ENCODE results near the gene TMOD1.
"Not testable (repeated sequence)": the region's sequence is repeated elsewhere in the genome, so short reads cannot be mapped to it uniquely, and the experiment has no call there.

The TMOD1 gene

GRCh38 chr9:97565262-97565661, 63.8 kb downstream of the TMOD1 start:
- DNase-seq (ENCODE audit: low spot score), result no peak

- DNase-seq (ENCODE audit: low spot score), result peak; percentile 54
Measured at GRCh38 chr9:97567182-97567893, 65.9 kb downstream of the TMOD1 start.

- DNase-seq (ENCODE audit: low spot score), result peak; percentile 8
Measured at GRCh38 chr9:97567894-97568202, 66.4 kb downstream of the TMOD1 start.

- no peak for DNase-seq (ENCODE audit: low spot score)
Measured at GRCh38 chr9:97568461-97569275, 67.2 kb downstream of the TMOD1 start.

GRCh38 chr9:97570899-97571298, 69.4 kb downstream of the TMOD1 start:
- DNase-seq (ENCODE audit: low spot score), result peak; percentile 94

- DNase-seq (ENCODE audit: low spot score), result peak; percentile 25
Measured at GRCh38 chr9:97571664-97572063, 70.2 kb downstream of the TMOD1 start.

- DNase-seq (ENCODE audit: low spot score), result no peak
Measured at GRCh38 chr9:97572196-97572891, 70.9 kb downstream of the TMOD1 start.

- DNase-seq (ENCODE audit: low spot score), result no peak
Measured at GRCh38 chr9:97572892-97573365, 71.5 kb downstream of the TMOD1 start.

- no peak for DNase-seq (ENCODE audit: low spot score)
Measured at GRCh38 chr9:97573482-97574073, 72.1 kb downstream of the TMOD1 start.

GRCh38 chr9:97574101-97574571, 72.7 kb downstream of the TMOD1 start:
- not testable (repeated sequence) for DNase-seq (ENCODE audit: low spot score)

- not testable (repeated sequence) for DNase-seq (ENCODE audit: low spot score)
Measured at GRCh38 chr9:97574921-97575672, 73.6 kb downstream of the TMOD1 start.

- no peak for DNase-seq (ENCODE audit: low spot score)
Measured at GRCh38 chr9:97575673-97576200, 74.3 kb downstream of the TMOD1 start.

GRCh38 chr9:97577051-97577450, 75.6 kb downstream of the TMOD1 start:
- no peak for DNase-seq (ENCODE audit: low spot score)

- DNase-seq (ENCODE audit: low spot score), result peak; percentile 75
Measured at GRCh38 chr9:97578846-97579245, 77.4 kb downstream of the TMOD1 start.

- DNase-seq (ENCODE audit: low spot score), result no peak
Measured at GRCh38 chr9:97579914-97580313, 78.4 kb downstream of the TMOD1 start.

- DNase-seq (ENCODE audit: low spot score), result not testable (repeated sequence)
Measured at GRCh38 chr9:97581590-97581989, 80.1 kb downstream of the TMOD1 start.

GRCh38 chr9:97584778-97585177, 83.3 kb downstream of the TMOD1 start:
- DNase-seq (ENCODE audit: low spot score), result not testable (repeated sequence)

- DNase-seq (ENCODE audit: low spot score), result not testable (repeated sequence)
Measured at GRCh38 chr9:97586909-97587308, 85.4 kb downstream of the TMOD1 start.

- no peak for DNase-seq (ENCODE audit: low spot score)
Measured at GRCh38 chr9:97591535-97591934, 90.1 kb downstream of the TMOD1 start.

GRCh38 chr9:97592126-97592525, 90.7 kb downstream of the TMOD1 start:
- no peak for DNase-seq (ENCODE audit: low spot score)

- no peak for DNase-seq (ENCODE audit: low spot score)
Measured at GRCh38 chr9:97593960-97594359, 92.5 kb downstream of the TMOD1 start.
